ENCODE data around the gene RASL11A.

- TF ChIP-seq CTCF (IDR thresholded peaks at IDR 0.05) (no peak), POLR2A (IDR thresholded peaks at IDR 0.05) (no peak)
Measured at GRCh38 chr13:27274631-27275030, 4.0 kb downstream of the RASL11A start.
